ENCODE measurements around the gene RPS23.
"Not testable (repeated sequence)": the region's sequence is repeated elsewhere in the genome, so short reads cannot be mapped to it uniquely, and the experiment has no call there.

Gene RPS23

GRCh38 chr5:82290908-82291307 is 12.8 kb upstream of the RPS23 start:
- in situ Hi-C loops (cut with MboI; ENCODE audit: low sequenced_read_pairs): no loop called here

- in situ Hi-C loops (cut with MboI; ENCODE audit: low sequenced_read_pairs): no loop called here
Measured at GRCh38 chr5:82290005-82290404, 11.9 kb upstream of the RPS23 start.

- in situ Hi-C loops (cut with MboI; ENCODE audit: low sequenced_read_pairs): no loop called here
Measured at GRCh38 chr5:82287625-82288024, 9.5 kb upstream of the RPS23 start.

GRCh38 chr5:82285206-82285605 is 7.1 kb upstream of the RPS23 start:
- in situ Hi-C loops (cut with MboI; ENCODE audit: low sequenced_read_pairs): no loop called here

- in situ Hi-C loops (cut with MboI; ENCODE audit: low sequenced_read_pairs): no loop called here
Measured at GRCh38 chr5:82283893-82284292, 5.7 kb upstream of the RPS23 start.

GRCh38 chr5:82278711-82279370 is 687 bp upstream of the RPS23 start:
- in situ Hi-C loops (cut with MboI; ENCODE audit: low sequenced_read_pairs): no loop called here

- in situ Hi-C loops (cut with MboI; ENCODE audit: low sequenced_read_pairs): no loop called here
Measured at GRCh38 chr5:82277613-82277986, 554 bp downstream of the RPS23 start.

GRCh38 chr5:82276800-82277612 is 1.1 kb downstream of the RPS23 start:
- in situ Hi-C loops (cut with MboI; ENCODE audit: low sequenced_read_pairs): no loop called here

GRCh38 chr5:82275216-82275664 is 2.9 kb downstream of the RPS23 start:
- in situ Hi-C loops (cut with MboI; ENCODE audit: low sequenced_read_pairs): no loop called here

GRCh38 chr5:82274343-82275211 is 3.6 kb downstream of the RPS23 start:
- in situ Hi-C loops (cut with MboI; ENCODE audit: low sequenced_read_pairs): no loop called here

GRCh38 chr5:82273426-82273825 is 4.7 kb downstream of the RPS23 start:
- in situ Hi-C loops (cut with MboI; ENCODE audit: low sequenced_read_pairs): not testable (repeated sequence)

- in situ Hi-C loops (cut with MboI; ENCODE audit: low sequenced_read_pairs): not testable (repeated sequence)
Measured at GRCh38 chr5:82272571-82273356, 5.4 kb downstream of the RPS23 start.

GRCh38 chr5:82269363-82269762 is 8.8 kb downstream of the RPS23 start:
- in situ Hi-C loops (cut with MboI; ENCODE audit: low sequenced_read_pairs): not testable (repeated sequence)

GRCh38 chr5:82267297-82267933 is 10.7 kb downstream of the RPS23 start:
- in situ Hi-C loops (cut with MboI; ENCODE audit: low sequenced_read_pairs): not testable (repeated sequence)

- in situ Hi-C loops (cut with MboI; ENCODE audit: low sequenced_read_pairs): no loop called here
Measured at GRCh38 chr5:82265047-82265446, 13.1 kb downstream of the RPS23 start.

- in situ Hi-C loops (cut with MboI; ENCODE audit: low sequenced_read_pairs): no loop called here
Measured at GRCh38 chr5:82259172-82259800, 18.9 kb downstream of the RPS23 start.

- in situ Hi-C loops (cut with MboI; ENCODE audit: low sequenced_read_pairs): no loop called here
Measured at GRCh38 chr5:82257729-82258128, 20.4 kb downstream of the RPS23 start.

GRCh38 chr5:82257247-82257646 is 20.9 kb downstream of the RPS23 start:
- in situ Hi-C loops (cut with MboI; ENCODE audit: low sequenced_read_pairs): no loop called here

GRCh38 chr5:82255844-82256243 is 22.3 kb downstream of the RPS23 start:
- in situ Hi-C loops (cut with MboI; ENCODE audit: low sequenced_read_pairs): no loop called here

GRCh38 chr5:82252744-82253143 is 25.4 kb downstream of the RPS23 start:
- in situ Hi-C loops (cut with MboI; ENCODE audit: low sequenced_read_pairs): no loop called here

All from HL-60/S4 treated with phorbol 12-myristate 13-acetate at 8.2 ng/mL for 4 days and 3 days (cell line).